ENCODE measurements around the gene SLC35F3. TPM values are rescaled to one million over a fixed set of nuclear protein-coding genes. Genes with fewer than 3 reads are reported as not detected.

The SLC35F3 gene
- total RNA-seq, 6 experiments from 2014 or later: 0.26 to 0.58 (median 0.46) TPM

GRCh38 chr1:234309598-234310459 is 405.4 kb downstream of the SLC35F3 start:
- no peaks in the 10 kb centered on the region for H3K9me3 Mint-ChIP-seq
- peak; percentile 28 for DNase-seq
- H3K27ac Mint-ChIP-seq: no peak overlapping the region
- no peaks in the 10 kb centered on the region for H3K36me3 Mint-ChIP-seq (ENCODE audit: low read depth)
- peak; percentile 95 for TF ChIP-seq CTCF (IDR thresholded peaks at IDR 0.05)
- peaks cover 31% of the 10 kb centered on the region for H3K4me1 Mint-ChIP-seq (ENCODE audit: low read depth)
- H3K27me3 Mint-ChIP-seq (ENCODE audit: insufficient read depth): peaks cover 14% of the 10 kb centered on the region
- H3K4me3 Mint-ChIP-seq: peak overlapping the region; percentile 68

GRCh38 chr1:234310460-234310817 is 406.0 kb downstream of the SLC35F3 start:
- H3K27ac Mint-ChIP-seq: no peak overlapping the region
- H3K27me3 Mint-ChIP-seq (ENCODE audit: insufficient read depth): peaks cover 14% of the 10 kb centered on the region
- no peak for DNase-seq
- H3K36me3 Mint-ChIP-seq (ENCODE audit: low read depth): no peaks in the 10 kb centered on the region
- no peaks in the 10 kb centered on the region for H3K9me3 Mint-ChIP-seq
- TF ChIP-seq CTCF (IDR thresholded peaks at IDR 0.05): no peak
- peak overlapping the region; percentile 68; the same call in 1 of the 2 replicates for H3K4me3 Mint-ChIP-seq
- peaks cover 37% of the 10 kb centered on the region for H3K4me1 Mint-ChIP-seq (ENCODE audit: low read depth)

GRCh38 chr1:234311414-234311813 is 406.9 kb downstream of the SLC35F3 start:
- no peak for TF ChIP-seq CTCF (IDR thresholded peaks at IDR 0.05)
- H3K36me3 Mint-ChIP-seq (ENCODE audit: low read depth): no peaks in the 10 kb centered on the region
- peaks cover 15% of the 10 kb centered on the region for H3K27me3 Mint-ChIP-seq (ENCODE audit: insufficient read depth)

GRCh38 chr1:234313171-234313570 is 408.7 kb downstream of the SLC35F3 start:
- no peaks in the 10 kb centered on the region for H3K9me3 Mint-ChIP-seq
- no peak for TF ChIP-seq CTCF (IDR thresholded peaks at IDR 0.05)
- no peak for DNase-seq
- H3K27ac Mint-ChIP-seq: no peak overlapping the region
- no peaks in the 10 kb centered on the region for H3K36me3 Mint-ChIP-seq (ENCODE audit: low read depth)
- H3K27me3 Mint-ChIP-seq (ENCODE audit: insufficient read depth): peaks cover 25% of the 10 kb centered on the region
- H3K4me3 Mint-ChIP-seq: no peak overlapping the region
- peaks cover 48% of the 10 kb centered on the region for H3K4me1 Mint-ChIP-seq (ENCODE audit: low read depth)

More at GRCh38 chr1:234311414-234311813, 406.9 kb downstream of the SLC35F3 start:
- H3K9me3 Mint-ChIP-seq: no peaks in the 10 kb centered on the region
- no peak for DNase-seq
- no peak overlapping the region for H3K27ac Mint-ChIP-seq
- H3K4me3 Mint-ChIP-seq: no peak overlapping the region
- H3K4me1 Mint-ChIP-seq (ENCODE audit: low read depth): peaks cover 45% of the 10 kb centered on the region

GRCh38 chr1:234315091-234315541 is 410.6 kb downstream of the SLC35F3 start:
- peak; percentile 48 for DNase-seq
- Mint-ChIP-seq H3K9me3 (no peaks in the 10 kb centered on the region), H3K27me3 (ENCODE audit: insufficient read depth) (peaks cover 27% of the 10 kb centered on the region)

More at GRCh38 chr1:234315091-234315541, 410.6 kb downstream of the SLC35F3 start:
- Mint-ChIP-seq H3K36me3 (ENCODE audit: low read depth) (no peaks in the 10 kb centered on the region), H3K27ac (peak overlapping the region; percentile 47; the same call in 1 of the 2 replicates), H3K4me3 (no peak overlapping the region), H3K4me1 (ENCODE audit: low read depth) (peaks cover 43% of the 10 kb centered on the region)
- TF ChIP-seq CTCF (IDR thresholded peaks at IDR 0.05): no peak
